ENCODE measurements around the gene ARIH1. TPM values are rescaled to one million over a fixed set of nuclear protein-coding genes. Genes with fewer than 3 reads are reported as not detected.

ARIH1 gene
- total and polyA plus RNA-seq, 2 of the 4 experiments (the other 2 are of a cell fraction), result 24.0 to 41.2 TPM

GRCh38 chr15:72497402-72497801 is 23.3 kb downstream of the ARIH1 start:
- H4K5ac ChIP-seq (ENCODE audit: low read depth, low read length), result no peak overlapping the region
- H3K79me1 ChIP-seq (ENCODE audit: low read depth in 1 of 2, low read length in 2 of 2), result peaks cover 9 to 61% of the 10 kb centered on the region in 2 experiments; a peak in 3 of 4 replicates
- H3K4me3 ChIP-seq (ENCODE audit: insufficient read depth, low read depth, low read length), result no peak overlapping the region
- ChIA-PET POLR2A (ENCODE audit: unreplicated experiment) (no interaction called here), CTCF (no interaction called here)
- peaks cover 9% of the 10 kb centered on the region for H3K9me1 ChIP-seq (ENCODE audit: insufficient read depth, low read length)
- H3K36me3 ChIP-seq (ENCODE audit: control insufficient read depth, insufficient read depth, low read length), result no peaks in the 10 kb centered on the region
- H3K18ac ChIP-seq (ENCODE audit: low read depth, low read length), result no peak overlapping the region
- H4K20me1 ChIP-seq (ENCODE audit: insufficient read depth, low read length), result peaks cover 83% of the 10 kb centered on the region
- in situ Hi-C loops (cut with MboI; ENCODE audit: low sequenced_read_pairs), result no loop called here
- H3K4me1 ChIP-seq (ENCODE audit: control insufficient read depth, insufficient read depth, low read length), result peaks cover 6% of the 10 kb centered on the region
- BruUV-seq (replicated peaks), result no TSS peak
- no peak overlapping the region for H2BK15ac ChIP-seq (ENCODE audit: low read depth, low read length)
- dilution Hi-C loops (cut with HindIII; ENCODE audit: low sequenced_read_pairs, unreplicated experiment), result no loop called here
- DNase-seq, result no peak
- no peak overlapping the region for H2AK9ac ChIP-seq (replicated peaks; ENCODE audit: low read depth, low read length, poor library complexity)
- intact Hi-C loops (cut with micrococcal nuclease), result no loop called here
- no peaks in the 10 kb centered on the region for H3K27me3 ChIP-seq (ENCODE audit: control insufficient read depth, insufficient read depth, low read length)
- no peaks in the 10 kb centered on the region for H3K9me3 ChIP-seq (ENCODE audit: control insufficient read depth, insufficient read depth, low read length)
- no peak overlapping the region for H3K27ac ChIP-seq (ENCODE audit: insufficient read depth, low read length)
- no peak overlapping the region for H4K91ac ChIP-seq (ENCODE audit: insufficient read depth, low read depth, low read length)
- H2BK20ac ChIP-seq (ENCODE audit: low read depth, low read length), result no peak overlapping the region
- TF ChIP-seq NFE2L2 (IDR thresholded peaks at IDR 0.05; ENCODE audit: low read depth, low read length) (no peak), CHD1 (IDR thresholded peaks at IDR 0.05; ENCODE audit: low read depth, low read length) (no peak), CEBPB (IDR thresholded peaks at IDR 0.05; ENCODE audit: low read depth, low read length) (no peak), USF2 (IDR thresholded peaks at IDR 0.05; ENCODE audit: low read depth, low read length) (no peak), BHLHE40 (IDR thresholded peaks at IDR 0.05; ENCODE audit: low read depth, low read length) (no peak), RFX5 (IDR thresholded peaks at IDR 0.05; ENCODE audit: low read depth, low read length) (no peak), MXI1 (IDR thresholded peaks at IDR 0.05; ENCODE audit: borderline replicate concordance, low read depth, low read length) (no peak), MAZ (IDR thresholded peaks at IDR 0.05; ENCODE audit: borderline replicate concordance, low read depth, low read length) (no peak), SMC3 (IDR thresholded peaks at IDR 0.05; ENCODE audit: low read depth, low read length) (no peak)
- H2AK5ac ChIP-seq (ENCODE audit: low read depth, low read length), result no peak overlapping the region
- ATAC-seq (ENCODE audit: low read depth), result no peak
- H3K14ac ChIP-seq (replicated peaks; ENCODE audit: low read depth, low read length), result no peak overlapping the region
- H3K9ac ChIP-seq (ENCODE audit: low read depth, low read length), result no peak overlapping the region
- H3K4ac ChIP-seq (ENCODE audit: low read depth, low read length), result no peak overlapping the region
- no peak overlapping the region for H2BK120ac ChIP-seq (ENCODE audit: low read depth, low read length)
- no CpG with 5 or more reads among the region's 1 CpG for WGBS, 2 experiments (ENCODE audit: extremely low coverage in 2 of 2, insufficient read length in 1 of 2)
- H3K23ac ChIP-seq (ENCODE audit: low read depth, low read length), result no peak overlapping the region
- no peak overlapping the region for H3K56ac ChIP-seq (ENCODE audit: extremely low read depth, insufficient read depth, low read length)
- H4K8ac ChIP-seq (ENCODE audit: low read depth in 2 of 2, low read length in 2 of 2), result no peak overlapping the region
- no peak overlapping the region for H3K4me2 ChIP-seq (ENCODE audit: low read depth, low read length)
- no peak overlapping the region for H2AFZ ChIP-seq (replicated peaks; ENCODE audit: low read length, poor library complexity)
- H2BK5ac ChIP-seq (ENCODE audit: low read depth, low read length, poor library complexity, severe bottlenecking), result no peak overlapping the region

Measured in IMR-90 (cell line).